Anterior cingulate cortex (tissue), 58 donors: Measurements from ENCODE around the gene RBM46.
A peak's percentile ranks its signal among the peaks of the same experiment; 100 is the strongest.

Experiments
- DNase-seq, 58 donors: peaks; one replicate each; lab custom pipeline; 2025; lab: John Stamatoyannopoulos, UW

Gene RBM46, protein sequence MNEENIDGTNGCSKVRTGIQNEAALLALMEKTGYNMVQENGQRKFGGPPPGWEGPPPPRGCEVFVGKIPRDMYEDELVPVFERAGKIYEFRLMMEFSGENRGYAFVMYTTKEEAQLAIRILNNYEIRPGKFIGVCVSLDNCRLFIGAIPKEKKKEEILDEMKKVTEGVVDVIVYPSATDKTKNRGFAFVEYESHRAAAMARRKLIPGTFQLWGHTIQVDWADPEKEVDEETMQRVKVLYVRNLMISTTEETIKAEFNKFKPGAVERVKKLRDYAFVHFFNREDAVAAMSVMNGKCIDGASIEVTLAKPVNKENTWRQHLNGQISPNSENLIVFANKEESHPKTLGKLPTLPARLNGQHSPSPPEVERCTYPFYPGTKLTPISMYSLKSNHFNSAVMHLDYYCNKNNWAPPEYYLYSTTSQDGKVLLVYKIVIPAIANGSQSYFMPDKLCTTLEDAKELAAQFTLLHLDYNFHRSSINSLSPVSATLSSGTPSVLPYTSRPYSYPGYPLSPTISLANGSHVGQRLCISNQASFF

DNA sequence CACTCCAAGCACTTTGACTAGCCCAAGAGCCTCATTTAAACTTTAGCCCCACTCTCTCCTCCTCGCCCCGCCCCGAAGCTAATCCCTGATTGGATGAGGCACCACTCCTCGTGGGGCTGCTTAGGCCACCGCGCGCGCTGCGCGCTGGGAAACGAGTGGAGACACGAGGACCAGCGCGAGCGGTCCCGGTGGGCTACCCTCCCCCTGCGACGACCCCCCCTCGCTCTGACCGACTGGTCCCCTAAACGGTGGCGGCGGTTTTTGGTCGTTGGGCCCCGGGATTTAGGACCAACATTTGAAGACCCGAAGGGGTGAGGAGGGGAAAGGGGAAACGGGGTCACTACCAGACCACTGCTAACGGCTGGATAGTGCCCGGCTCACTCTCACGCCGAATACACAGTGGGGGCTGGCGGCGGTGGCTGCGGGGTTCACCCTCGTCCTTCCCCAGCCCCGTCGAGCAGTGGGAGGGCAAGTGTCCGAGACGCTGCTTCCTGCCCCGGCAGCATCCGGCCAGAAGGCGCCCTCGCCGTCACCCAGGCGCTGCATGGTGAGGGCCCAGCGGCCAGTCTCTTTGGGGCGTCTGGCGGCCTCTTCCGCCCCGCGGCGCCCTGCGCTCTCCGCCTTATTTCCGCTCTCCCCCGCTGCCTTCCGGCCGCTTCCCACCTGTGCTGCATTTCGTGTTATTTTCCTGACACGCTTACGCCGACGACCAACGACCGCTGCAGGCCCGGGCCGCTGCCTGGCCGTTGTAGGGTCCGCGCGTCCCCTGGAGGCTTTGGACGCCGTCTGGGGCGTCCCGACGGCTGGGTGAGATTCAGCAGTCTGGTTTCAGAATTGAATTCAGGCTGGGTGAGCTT, at the start of gene RBM46:
Gene RBM46, plus strand, starts transcription at position 147 of the 857 bp plus-strand sequence. CDS start 15,481 bp downstream, outside the sequence.
- DNase-seq, result no peak

DNA sequence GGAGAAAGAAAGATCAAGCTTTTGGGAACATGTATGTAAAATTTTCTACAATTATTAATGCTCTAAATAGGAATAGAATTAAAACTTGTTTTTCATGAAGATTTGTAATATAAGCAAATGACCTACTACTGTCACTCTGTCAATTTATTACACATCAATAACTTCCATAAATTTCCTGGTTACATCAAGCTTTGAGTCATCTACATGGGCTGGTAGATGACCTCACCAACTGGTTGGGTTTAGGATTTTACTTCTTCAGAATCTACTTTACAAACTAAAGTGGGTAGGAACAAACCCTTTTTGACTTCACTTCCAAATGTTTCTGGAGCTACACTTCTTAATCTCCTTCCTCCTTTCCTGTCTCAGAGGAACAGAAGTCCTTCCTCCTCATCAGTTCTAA, 49.3 kb upstream of the RBM46 start:
- no peak for DNase-seq

DNA sequence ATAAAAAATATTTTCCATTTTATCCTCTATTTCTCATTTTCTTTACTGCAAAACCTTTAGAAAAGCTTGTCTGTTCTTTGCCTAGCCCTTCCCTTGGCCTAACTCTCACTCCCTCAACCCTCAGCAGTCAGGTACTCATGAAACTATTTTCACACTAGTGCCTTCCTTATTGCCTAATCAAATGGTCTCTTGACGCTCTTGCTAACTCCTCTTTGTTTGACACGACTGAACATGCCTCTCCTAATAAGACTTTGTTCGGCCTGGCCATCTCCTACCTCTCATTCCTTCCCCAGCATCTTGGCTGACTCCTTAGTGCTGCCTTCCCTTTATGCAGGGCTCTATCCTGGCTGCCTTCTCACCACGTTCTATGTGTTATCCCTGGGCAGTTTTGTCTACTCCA, 48.4 kb upstream of the RBM46 start:
- no peak for DNase-seq

- DNase-seq, result no peak
Measured at GRCh38 chr4:154736770-154737169, 44.3 kb upstream of the RBM46 start.

DNA sequence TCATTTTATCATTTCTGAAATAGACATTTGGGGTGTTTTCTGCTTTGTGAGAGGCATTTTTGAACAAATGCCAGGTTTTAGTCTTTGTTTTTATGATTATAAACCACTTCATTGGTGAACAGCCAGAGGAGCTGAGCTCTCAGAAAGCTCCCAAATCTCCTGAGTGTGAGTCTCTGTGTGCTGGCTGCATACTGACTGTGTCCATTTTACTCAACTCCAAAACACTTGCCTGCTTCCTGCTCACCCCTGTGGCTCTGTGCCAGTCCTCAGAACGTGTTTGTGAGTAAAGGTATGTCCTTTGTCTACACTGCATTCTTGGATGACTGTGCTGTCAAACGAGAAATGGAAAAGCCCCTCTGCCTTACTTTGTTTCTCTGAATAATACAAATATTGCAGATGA, 42.6 kb upstream of the RBM46 start:
- DNase-seq, result peak in 2 of 58 donors; percentile 2 to 20

GRCh38 chr4:154739111-154739510, 42.0 kb upstream of the RBM46 start:
- DNase-seq, result no peak

GRCh38 chr4:154740462-154740861, 40.6 kb upstream of the RBM46 start:
- no peak for DNase-seq

DNA sequence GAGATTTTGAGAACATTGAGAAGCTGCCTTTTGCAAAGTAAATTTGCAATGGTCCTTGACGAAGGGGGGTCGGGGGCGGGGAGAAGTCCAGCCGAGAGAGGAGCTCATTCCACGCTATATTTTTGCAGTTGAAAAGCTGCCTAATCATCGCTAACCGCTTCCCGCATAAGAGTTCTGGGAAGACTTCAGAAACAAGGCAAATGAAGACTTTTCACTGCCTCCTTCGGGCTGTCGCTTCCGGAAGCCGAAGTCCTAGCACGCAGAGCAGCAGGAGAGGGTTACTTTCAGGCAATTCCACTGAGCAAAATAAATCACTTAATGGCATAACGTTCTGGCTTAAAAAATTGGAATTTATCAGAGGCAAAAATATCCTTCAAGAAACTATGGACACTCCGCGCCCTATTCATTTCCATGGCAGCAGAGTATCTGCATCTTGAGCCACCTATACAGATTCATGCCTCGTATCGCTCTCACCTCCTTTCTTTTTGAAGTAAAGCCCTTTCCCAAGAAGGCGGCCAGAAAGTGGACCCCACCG, 39.9 kb upstream of the RBM46 start:
- DNase-seq, result no peak

DNA sequence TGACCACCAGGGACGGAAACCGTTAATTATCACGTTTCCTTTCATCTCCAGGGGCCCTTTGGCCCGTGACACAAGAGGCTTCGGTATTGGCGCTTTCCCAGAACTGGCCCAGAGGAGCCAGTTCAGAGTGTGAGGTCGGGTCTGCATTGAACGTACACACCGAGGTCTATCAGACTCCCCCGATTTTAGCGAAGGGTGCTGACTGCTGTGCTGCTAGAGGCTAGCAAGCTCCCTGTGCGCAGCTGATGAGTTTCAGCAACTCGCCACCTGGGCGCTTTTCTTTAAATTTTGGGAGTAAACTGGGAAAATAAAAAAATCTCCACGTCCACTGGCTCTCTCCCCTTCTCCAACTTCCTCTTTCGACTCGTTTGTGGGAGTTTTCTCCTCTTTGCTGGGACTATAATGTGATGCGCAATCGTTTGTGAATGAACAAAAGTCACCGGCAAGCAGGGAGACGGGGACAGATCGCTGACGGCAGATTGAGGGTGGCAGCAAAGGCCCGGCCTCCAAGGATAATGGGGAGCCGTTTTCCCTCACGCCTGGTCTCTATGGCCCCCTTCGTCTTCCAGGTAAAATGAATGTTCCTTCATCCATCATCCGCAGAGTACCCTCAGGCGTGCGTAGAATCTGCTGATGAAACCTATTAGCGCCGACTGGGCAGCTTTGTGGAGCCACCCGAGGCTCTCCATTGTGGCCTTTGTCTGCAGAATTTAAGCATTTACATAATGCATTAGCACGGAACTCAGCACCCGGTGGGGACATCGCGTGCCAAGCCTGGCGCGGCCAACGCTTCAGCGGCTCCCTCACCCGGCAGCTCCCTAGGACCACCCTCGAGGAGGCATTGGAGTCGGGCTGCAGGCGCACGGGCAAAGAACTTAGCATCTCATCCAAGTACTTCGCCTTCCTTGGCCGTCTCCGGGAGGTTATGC, 38.9 kb upstream of the RBM46 start:
- DNase-seq, result peak in 30 of 58 donors; percentile 7 to 56 (median 16)

- DNase-seq, result peak in 37 of 58 donors; percentile 2 to 61 (median 21)
Measured at GRCh38 chr4:154743683-154744340, 37.3 kb upstream of the RBM46 start, which contains the start of gene LRAT. Gene LRAT (plus strand): TSS chr4:154744000. CDS start chr4:154744327, 327 bp downstream.

DNA sequence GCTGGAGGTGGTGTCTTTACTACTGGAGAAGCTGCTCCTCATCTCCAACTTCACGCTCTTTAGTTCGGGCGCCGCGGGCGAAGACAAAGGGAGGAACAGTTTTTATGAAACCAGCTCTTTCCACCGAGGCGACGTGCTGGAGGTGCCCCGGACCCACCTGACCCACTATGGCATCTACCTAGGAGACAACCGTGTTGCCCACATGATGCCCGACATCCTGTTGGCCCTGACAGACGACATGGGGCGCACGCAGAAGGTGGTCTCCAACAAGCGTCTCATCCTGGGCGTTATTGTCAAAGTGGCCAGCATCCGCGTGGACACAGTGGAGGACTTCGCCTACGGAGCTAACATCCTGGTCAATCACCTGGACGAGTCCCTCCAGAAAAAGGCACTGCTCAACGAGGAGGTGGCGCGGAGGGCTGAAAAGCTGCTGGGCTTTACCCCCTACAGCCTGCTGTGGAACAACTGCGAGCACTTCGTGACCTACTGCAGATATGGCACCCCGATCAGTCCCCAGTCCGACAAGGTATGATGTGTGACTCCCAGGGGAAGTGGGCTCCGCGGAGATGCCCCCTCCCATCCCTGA, 36.6 kb upstream of the RBM46 start:
- DNase-seq, result no peak

- no peak for DNase-seq
Measured at GRCh38 chr4:154757713-154758112, 23.4 kb upstream of the RBM46 start.

GRCh38 chr4:154760895-154761294, 20.2 kb upstream of the RBM46 start:
- DNase-seq, result no peak

DNA sequence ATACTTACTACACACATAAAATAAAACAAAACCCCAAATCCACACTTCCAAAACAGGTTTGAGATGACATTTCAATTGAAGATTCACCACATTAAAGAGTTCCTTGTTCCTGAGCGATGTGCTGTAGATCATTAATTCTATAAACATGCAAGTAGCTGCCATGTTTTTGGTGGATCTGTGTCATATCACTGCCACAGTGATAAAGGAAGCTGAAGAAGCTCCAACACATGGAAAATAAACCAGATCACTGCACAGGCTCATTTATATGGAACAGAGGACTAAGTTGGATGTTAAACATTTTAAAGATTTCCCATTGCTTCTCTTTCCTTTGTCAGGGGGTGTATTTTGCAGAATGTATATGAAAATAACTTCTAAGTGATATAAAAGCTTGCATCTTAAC, 2.8 kb upstream of the RBM46 start:
- no peak for DNase-seq

DNA sequence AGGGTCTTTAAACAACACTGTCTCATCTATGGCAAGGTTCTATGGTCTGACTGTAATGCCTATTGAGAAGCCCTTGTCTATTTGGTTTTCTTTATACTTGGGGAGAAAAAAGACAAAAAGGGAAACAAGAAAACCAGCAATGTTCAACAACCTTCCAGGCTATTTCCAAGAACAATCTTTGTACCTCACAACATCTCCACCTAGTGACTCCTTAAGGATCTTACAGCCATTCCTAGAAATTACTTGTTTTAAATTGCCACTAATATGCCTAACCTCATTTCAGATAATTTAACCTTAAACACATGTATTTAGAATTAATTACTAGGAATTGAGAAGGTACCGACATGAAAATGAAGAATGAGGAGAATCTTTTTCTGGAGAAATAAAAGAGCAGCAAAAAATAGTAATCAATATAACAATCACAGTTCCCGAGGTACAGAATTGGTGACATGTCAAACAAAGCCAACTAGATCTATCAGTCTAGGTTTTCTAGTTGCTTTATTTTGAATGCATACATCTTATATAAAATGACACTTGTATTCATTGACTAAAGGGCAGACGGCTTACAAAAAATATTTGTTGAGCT, 1.6 kb upstream of the RBM46 start:
- no peak for DNase-seq

DNA sequence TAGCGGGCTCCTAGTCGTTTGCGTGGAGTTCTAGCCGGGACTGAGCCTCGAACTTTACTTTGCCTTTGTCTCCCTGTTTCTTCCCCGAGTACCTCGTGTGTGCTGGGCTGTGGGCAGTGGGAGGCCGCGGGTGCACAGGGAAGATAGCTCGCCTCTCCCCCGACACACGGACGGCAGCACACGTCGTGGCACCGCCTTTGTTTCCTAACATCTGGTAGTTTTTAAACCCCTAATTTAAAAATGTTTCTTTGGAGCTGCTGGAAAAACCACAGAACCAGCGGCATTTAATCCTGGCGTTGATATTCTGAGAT, 866 bp downstream of the RBM46 start:
- no peak for DNase-seq

- no peak for DNase-seq
Measured at GRCh38 chr4:154807042-154807630, 26.1 kb downstream of the RBM46 start.

DNA sequence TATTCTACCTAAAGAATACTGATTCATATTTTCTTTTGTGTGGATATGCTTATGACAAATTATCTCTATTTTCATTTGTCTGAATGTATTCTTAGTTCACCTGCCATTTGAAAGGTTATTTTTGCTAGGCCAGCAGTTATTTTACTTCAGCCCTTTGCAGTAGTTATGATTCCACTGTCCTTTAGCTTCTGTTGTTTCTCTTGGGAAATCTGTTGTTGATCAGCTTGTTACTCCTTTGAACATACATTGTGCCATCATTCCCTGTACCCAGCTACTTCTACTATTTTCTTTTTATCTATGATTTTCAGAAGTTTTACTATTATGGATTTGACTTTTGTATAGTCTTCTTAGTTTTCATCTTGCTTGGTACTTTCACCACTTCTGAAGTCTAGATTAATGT, 37.2 kb downstream of the RBM46 start:
- no peak for DNase-seq
